Measurements from ENCODE around the gene F2.

Gene F2

GRCh38 chr11:46676436-46677158, 42.4 kb upstream of the F2 start:
- Histone ChIP-seq H2AFZ (ENCODE audit: low read depth) (no peak overlapping the region), H3K4me2 (no peak overlapping the region), H3K9ac (no peak overlapping the region), H3K27me3 (ENCODE audit: insufficient read depth, low read depth) (no peaks in the 10 kb centered on the region), H3K36me3 (ENCODE audit: insufficient read depth) (no peaks in the 10 kb centered on the region), H4K20me1 (ENCODE audit: insufficient read depth) (no peaks in the 10 kb centered on the region), H3K27ac (no peak overlapping the region), H3K79me2 (ENCODE audit: insufficient read depth, low read depth) (no peaks in the 10 kb centered on the region), H3K4me1 (ENCODE audit: low read depth, poor library complexity, severe bottlenecking) (peaks cover 22% of the 10 kb centered on the region), H3K4me3 (IDR thresholded peaks at IDR 0.05; ENCODE audit: insufficient read depth, low read depth, low read length) (no peak overlapping the region)
- TF ChIP-seq, protein P1, sequence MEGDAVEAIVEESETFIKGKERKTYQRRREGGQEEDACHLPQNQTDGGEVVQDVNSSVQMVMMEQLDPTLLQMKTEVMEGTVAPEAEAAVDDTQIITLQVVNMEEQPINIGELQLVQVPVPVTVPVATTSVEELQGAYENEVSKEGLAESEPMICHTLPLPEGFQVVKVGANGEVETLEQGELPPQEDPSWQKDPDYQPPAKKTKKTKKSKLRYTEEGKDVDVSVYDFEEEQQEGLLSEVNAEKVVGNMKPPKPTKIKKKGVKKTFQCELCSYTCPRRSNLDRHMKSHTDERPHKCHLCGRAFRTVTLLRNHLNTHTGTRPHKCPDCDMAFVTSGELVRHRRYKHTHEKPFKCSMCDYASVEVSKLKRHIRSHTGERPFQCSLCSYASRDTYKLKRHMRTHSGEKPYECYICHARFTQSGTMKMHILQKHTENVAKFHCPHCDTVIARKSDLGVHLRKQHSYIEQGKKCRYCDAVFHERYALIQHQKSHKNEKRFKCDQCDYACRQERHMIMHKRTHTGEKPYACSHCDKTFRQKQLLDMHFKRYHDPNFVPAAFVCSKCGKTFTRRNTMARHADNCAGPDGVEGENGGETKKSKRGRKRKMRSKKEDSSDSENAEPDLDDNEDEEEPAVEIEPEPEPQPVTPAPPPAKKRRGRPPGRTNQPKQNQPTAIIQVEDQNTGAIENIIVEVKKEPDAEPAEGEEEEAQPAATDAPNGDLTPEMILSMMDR (conservative IDR thresholded peaks at IDR 0.05; ENCODE audit: low read depth, low read length): no peak

DNA sequence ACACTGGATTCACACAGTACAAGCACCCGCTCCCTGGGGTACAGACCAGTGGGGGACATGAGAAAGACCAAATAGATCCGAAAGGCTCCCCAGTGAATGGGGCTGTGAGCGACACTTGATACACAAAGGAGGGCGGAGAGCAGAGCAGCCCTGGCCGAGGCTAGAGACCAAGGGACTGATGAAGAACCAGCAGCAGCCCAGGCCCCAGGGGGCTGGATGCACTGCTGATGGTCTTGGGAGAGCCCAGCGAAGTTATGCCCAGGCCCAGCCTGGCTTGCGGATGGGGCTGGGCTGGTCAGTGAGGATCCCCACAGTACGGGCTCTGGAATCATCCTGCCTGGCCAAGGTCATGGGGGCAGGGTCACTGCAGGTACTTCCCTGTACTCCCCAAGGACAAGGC, 41.8 kb upstream of the F2 start:
- Histone ChIP-seq H2AFZ (ENCODE audit: low read depth) (no peak overlapping the region), H3K27me3 (ENCODE audit: insufficient read depth, low read depth) (no peaks in the 10 kb centered on the region), H3K4me2 (no peak overlapping the region), H3K36me3 (ENCODE audit: insufficient read depth) (no peaks in the 10 kb centered on the region), H3K9ac (no peak overlapping the region), H3K4me3 (IDR thresholded peaks at IDR 0.05; ENCODE audit: insufficient read depth, low read depth, low read length) (no peak overlapping the region), H4K20me1 (ENCODE audit: insufficient read depth) (no peaks in the 10 kb centered on the region), H3K79me2 (ENCODE audit: insufficient read depth, low read depth) (no peaks in the 10 kb centered on the region), H3K4me1 (ENCODE audit: low read depth, poor library complexity, severe bottlenecking) (peaks cover 16% of the 10 kb centered on the region), H3K27ac (no peak overlapping the region)
- TF ChIP-seq, protein P1 (conservative IDR thresholded peaks at IDR 0.05; ENCODE audit: low read depth, low read length): no peak

DNA sequence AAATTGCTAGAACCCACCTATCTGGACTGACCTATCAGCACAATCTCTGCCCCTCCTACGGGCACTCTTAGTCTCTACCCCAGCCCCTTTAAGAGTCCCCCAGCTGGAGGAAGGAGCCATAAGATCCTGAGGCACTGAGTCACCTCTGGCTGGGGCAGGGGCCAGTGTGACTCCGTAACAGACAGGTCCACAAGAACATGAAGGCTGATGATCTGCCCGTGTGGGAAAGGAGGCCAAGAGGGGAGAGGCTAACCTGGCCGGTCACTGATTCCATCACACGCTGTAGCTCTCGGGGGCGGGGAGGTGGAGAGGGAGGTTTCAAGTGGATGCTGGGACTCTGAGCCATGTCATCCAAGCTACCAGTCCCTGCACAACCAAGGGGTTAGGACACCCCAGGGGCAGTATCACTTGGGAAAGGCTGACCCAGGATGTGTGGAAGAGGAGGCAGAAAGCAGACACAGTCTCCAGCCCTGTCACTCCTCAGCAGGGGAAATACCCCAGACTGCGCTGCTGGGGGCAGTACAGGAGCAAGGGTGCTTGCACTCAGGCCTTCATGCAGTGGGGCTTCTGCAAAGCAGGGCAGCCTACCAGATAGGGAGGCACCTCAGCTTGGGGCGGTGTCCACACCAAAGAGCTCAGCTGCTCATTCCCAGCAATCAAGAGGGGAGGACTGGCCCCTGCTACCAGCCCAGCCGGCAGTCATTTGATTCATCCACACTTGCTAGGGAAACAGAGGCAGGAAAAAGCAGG, 40.8 kb upstream of the F2 start:
- Histone ChIP-seq H3K9ac (no peak overlapping the region), H4K20me1 (ENCODE audit: insufficient read depth) (no peaks in the 10 kb centered on the region), H3K27me3 (ENCODE audit: insufficient read depth, low read depth) (no peaks in the 10 kb centered on the region), H2AFZ (ENCODE audit: low read depth) (no peak overlapping the region), H3K4me1 (ENCODE audit: low read depth, poor library complexity, severe bottlenecking) (peaks cover 12% of the 10 kb centered on the region), H3K27ac (no peak overlapping the region), H3K4me2 (no peak overlapping the region), H3K36me3 (ENCODE audit: insufficient read depth) (no peaks in the 10 kb centered on the region), H3K4me3 (IDR thresholded peaks at IDR 0.05; ENCODE audit: insufficient read depth, low read depth, low read length) (no peak overlapping the region), H3K79me2 (ENCODE audit: insufficient read depth, low read depth) (no peaks in the 10 kb centered on the region)
- TF ChIP-seq, protein P1 (conservative IDR thresholded peaks at IDR 0.05; ENCODE audit: low read depth, low read length): no peak

- Histone ChIP-seq H2AFZ (ENCODE audit: low read depth) (no peak overlapping the region), H4K20me1 (ENCODE audit: insufficient read depth) (no peaks in the 10 kb centered on the region), H3K4me3 (IDR thresholded peaks at IDR 0.05; ENCODE audit: insufficient read depth, low read depth, low read length) (no peak overlapping the region), H3K4me2 (no peak overlapping the region), H3K4me1 (ENCODE audit: low read depth, poor library complexity, severe bottlenecking) (peaks cover 12% of the 10 kb centered on the region), H3K79me2 (ENCODE audit: insufficient read depth, low read depth) (no peaks in the 10 kb centered on the region), H3K9ac (no peak overlapping the region), H3K36me3 (ENCODE audit: insufficient read depth) (no peaks in the 10 kb centered on the region), H3K27me3 (ENCODE audit: insufficient read depth, low read depth) (no peaks in the 10 kb centered on the region), H3K27ac (no peak overlapping the region)
- TF ChIP-seq, protein P1 (conservative IDR thresholded peaks at IDR 0.05; ENCODE audit: low read depth, low read length): no peak
Observed at GRCh38 chr11:46678741-46679130, 40.3 kb upstream of the F2 start.
